ENCODE results near the gene TTLL5. TPM values are rescaled to one million over a fixed set of nuclear protein-coding genes. Genes with fewer than 3 reads are reported as not detected.

The TTLL5 gene
- total and polyA plus RNA-seq, 9 of the 15 experiments (the other 6 are each of a cell fraction or from before 2014, with no cell fraction given), result 4.1 to 18.9 (median 12.6) TPM

GRCh38 chr14:75876530-75876929, 215.5 kb downstream of the TTLL5 start (continued):
- no peak for TF ChIP-seq RBFOX2 (IDR thresholded peaks at IDR 0.05; ENCODE audit: low read depth, low read length)
- no peak for TF ChIP-seq RBM34 (IDR thresholded peaks at IDR 0.05; ENCODE audit: borderline replicate concordance, insufficient read depth, low read length)
- TF ChIP-seq, protein P1, sequence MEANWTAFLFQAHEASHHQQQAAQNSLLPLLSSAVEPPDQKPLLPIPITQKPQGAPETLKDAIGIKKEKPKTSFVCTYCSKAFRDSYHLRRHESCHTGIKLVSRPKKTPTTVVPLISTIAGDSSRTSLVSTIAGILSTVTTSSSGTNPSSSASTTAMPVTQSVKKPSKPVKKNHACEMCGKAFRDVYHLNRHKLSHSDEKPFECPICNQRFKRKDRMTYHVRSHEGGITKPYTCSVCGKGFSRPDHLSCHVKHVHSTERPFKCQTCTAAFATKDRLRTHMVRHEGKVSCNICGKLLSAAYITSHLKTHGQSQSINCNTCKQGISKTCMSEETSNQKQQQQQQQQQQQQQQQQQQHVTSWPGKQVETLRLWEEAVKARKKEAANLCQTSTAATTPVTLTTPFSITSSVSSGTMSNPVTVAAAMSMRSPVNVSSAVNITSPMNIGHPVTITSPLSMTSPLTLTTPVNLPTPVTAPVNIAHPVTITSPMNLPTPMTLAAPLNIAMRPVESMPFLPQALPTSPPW (CRISPR knock-in tag; IDR thresholded peaks at IDR 0.05), result no peak

- in situ Hi-C loops (cut with MboI) (no loop called here), intact Hi-C loops (cut with micrococcal nuclease) (no loop called here)
- H3K9me1 ChIP-seq (ENCODE audit: control insufficient read depth, insufficient read depth, low read length), result no peaks in the 10 kb centered on the region
- no peaks in the 10 kb centered on the region for H3K36me3 ChIP-seq (ENCODE audit: control insufficient read depth, insufficient read depth, low read length)
- no peak overlapping the region for H3K27ac ChIP-seq (ENCODE audit: extremely low read depth, low read depth, low read length)
- FAIRE-seq (no peak), ATAC-seq (no peak), DNase-seq (ENCODE audit: extremely low read depth in 1 of 4, low spot score in 3 of 4) (no peak)
- H3K4me3 ChIP-seq, result no peak overlapping the region
- H3K4me1 ChIP-seq (replicated peaks in 1 of 2; ENCODE audit: control insufficient read depth in 2 of 2, insufficient read depth in 2 of 2, low read length in 2 of 2), result no peaks in the 10 kb centered on the region
- no peak overlapping the region for H2AFZ ChIP-seq (ENCODE audit: low read depth, low read length)
- no peaks in the 10 kb centered on the region for H3K79me2 ChIP-seq (ENCODE audit: control insufficient read depth, insufficient read depth, low read length)
- no TSS peak for BruUV-seq (replicated peaks)
- ChIA-PET CTCF (ENCODE audit: low intra/inter-chr PET ratio) (no interaction called here), POLR2A (no interaction called here)
- no peaks in the 10 kb centered on the region for H3K27me3 ChIP-seq (ENCODE audit: control insufficient read depth in 2 of 2, insufficient read depth in 2 of 2, low read length in 2 of 2)
- no peak overlapping the region for H3K9ac ChIP-seq (ENCODE audit: insufficient read depth in 1 of 2, low read depth in 2 of 2, low read length in 2 of 2)
- H4K20me1 ChIP-seq (replicated peaks; ENCODE audit: control insufficient read depth, insufficient read depth, low read length), result no peaks in the 10 kb centered on the region
- WGBS (ENCODE audit: insufficient coverage, low coverage, missing lambda C conversion rate), result 91% methylated on average over 1 of the region's 1 CpG
- no peaks in the 10 kb centered on the region for H3K9me3 ChIP-seq (replicated peaks; ENCODE audit: control insufficient read depth, insufficient read depth, low read depth, low read length)
- no peak overlapping the region for H3K4me2 ChIP-seq (ENCODE audit: insufficient read depth, low read length)
- TF ChIP-seq U2AF1 (optimal IDR thresholded peaks at IDR 0.05; ENCODE audit: low read depth, low read length), result no peak
- no peak for TF ChIP-seq GTF2F1 (IDR thresholded peaks at IDR 0.05; ENCODE audit: low read depth, low read length)
- no peak for TF ChIP-seq SIRT6 (IDR thresholded peaks at IDR 0.05; ENCODE audit: low read depth, low read length)
- TF ChIP-seq ZNF76 (CRISPR knock-in tag; IDR thresholded peaks at IDR 0.05; ENCODE audit: borderline replicate concordance), result no peak
- TF ChIP-seq SIN3A (IDR thresholded peaks at IDR 0.05; ENCODE audit: borderline replicate concordance in 2 of 2, control insufficient read depth in 1 of 2, low read depth in 2 of 2, low read length in 2 of 2), result no peak
- TF ChIP-seq, protein P2, sequence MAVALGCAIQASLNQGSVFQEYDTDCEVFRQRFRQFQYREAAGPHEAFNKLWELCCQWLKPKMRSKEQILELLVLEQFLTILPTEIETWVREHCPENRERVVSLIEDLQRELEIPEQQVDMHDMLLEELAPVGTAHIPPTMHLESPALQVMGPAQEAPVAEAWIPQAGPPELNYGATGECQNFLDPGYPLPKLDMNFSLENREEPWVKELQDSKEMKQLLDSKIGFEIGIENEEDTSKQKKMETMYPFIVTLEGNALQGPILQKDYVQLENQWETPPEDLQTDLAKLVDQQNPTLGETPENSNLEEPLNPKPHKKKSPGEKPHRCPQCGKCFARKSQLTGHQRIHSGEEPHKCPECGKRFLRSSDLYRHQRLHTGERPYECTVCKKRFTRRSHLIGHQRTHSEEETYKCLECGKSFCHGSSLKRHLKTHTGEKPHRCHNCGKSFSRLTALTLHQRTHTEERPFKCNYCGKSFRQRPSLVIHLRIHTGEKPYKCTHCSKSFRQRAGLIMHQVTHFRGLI (CRISPR knock-in tag; IDR thresholded peaks at IDR 0.05), result no peak
- TF ChIP-seq RREB1 (CRISPR knock-in tag; IDR thresholded peaks at IDR 0.05), result no peak
- TF ChIP-seq ATF1 (CRISPR knock-in tag; IDR thresholded peaks at IDR 0.05), result no peak
- TF ChIP-seq ATF1 (tag; IDR thresholded peaks at IDR 0.05), result no peak
Observed at GRCh38 chr14:75877292-75877691, 216.2 kb downstream of the TTLL5 start.
